Gastroesophageal sphincter (tissue), 3 donors: ENCODE results near the gene NR2E1.

Experiments used
- CTCF ChIP-seq, 4 experiments: fragments of 200-600 bp in 2 of 4; fragments of 450-650 bp in 2 of 4; sonication (generic) in 1 of 4; IDR thresholded peaks; one replicate each; pipeline ENCODE4 v1.5.1; 2017 to 2019; ENCODE audit warnings: antibody characterized with exemption in 4 of 4, mild to moderate bottlenecking in 2 of 4, moderate library complexity in 2 of 4
- POLR2A ChIP-seq, 2 donors: fragments of 450-650 bp; IDR thresholded peaks; one replicate each; pipeline ENCODE4 v1.6.1; 2017; ENCODE audit warnings: antibody characterized with exemption in 2 of 2, mild to moderate bottlenecking in 2 of 2, moderate library complexity in 1 of 2

GRCh38 chr6:108210556-108210955, 44.7 kb downstream of the NR2E1 start:
- TF ChIP-seq CTCF (IDR thresholded peaks at IDR 0.05), result no peak
- no peak for TF ChIP-seq POLR2A (IDR thresholded peaks at IDR 0.05)
